Endodermal cell (in vitro differentiated cells): ENCODE data around the gene SPPL2B. TPM values are rescaled to one million over a fixed set of nuclear protein-coding genes. Genes with fewer than 3 reads are reported as not detected.
"Not testable (repeated sequence)": the region's sequence is repeated elsewhere in the genome, so short reads cannot be mapped to it uniquely, and the experiment has no call there.

Source experiments
- DNase-seq: peaks from one replicate; pipeline ENCODE4 v3.0.0-alpha.2; 2017
- H3K27ac ChIP-seq: 2 replicates; pipeline ENCODE4 v1.5.1; 2013; ENCODE audit warnings: mild to moderate bottlenecking, low read depth, low read length, moderate library complexity
- H3K27me3 ChIP-seq: 2 replicates; pipeline ENCODE4 v1.6.1; 2013; ENCODE audit warnings: mild to moderate bottlenecking, low read length, moderate library complexity; ENCODE audit not compliant: insufficient read depth, control insufficient read depth, poor library complexity, severe bottlenecking
- H3K36me3 ChIP-seq: 2 replicates; pipeline ENCODE4 v1.7.0; 2013; ENCODE audit warnings: mild to moderate bottlenecking, low read length, moderate library complexity; ENCODE audit not compliant: control insufficient read depth, insufficient read depth
- H3K4me1 ChIP-seq: one replicate; pipeline ENCODE4 v1.7.0; 2013; ENCODE audit warnings: low read length; ENCODE audit not compliant: control insufficient read depth, insufficient read depth
- H3K4me3 ChIP-seq: 2 replicates; pipeline ENCODE4 v1.5.1; 2013; ENCODE audit warnings: mild to moderate bottlenecking, low read length, moderate library complexity
- H3K9ac ChIP-seq: 2 replicates; pipeline ENCODE4 v1.6.1; 2013; ENCODE audit warnings: mild to moderate bottlenecking, low read length, moderate library complexity; ENCODE audit not compliant: poor library complexity, severe bottlenecking; ENCODE audit errors: extremely low read depth
- H3K9me3 ChIP-seq: 2 replicates; pipeline ENCODE4 v1.6.1; 2013; ENCODE audit warnings: mild to moderate bottlenecking, low read length, moderate library complexity; ENCODE audit not compliant: control insufficient read depth
- H3K27ac Mint-ChIP-seq: 2 replicates; pipeline ENCODE4 v1.8.0; 2020; ENCODE audit warnings: mixed read lengths
- H3K27me3 Mint-ChIP-seq: 2 replicates; pipeline ENCODE4 v1.8.0; 2021; ENCODE audit warnings: mild to moderate bottlenecking, mixed read lengths; ENCODE audit not compliant: insufficient read depth
- H3K36me3 Mint-ChIP-seq: 2 replicates; pipeline ENCODE4 v1.8.0; 2020; ENCODE audit warnings: low read depth, mixed read lengths
- H3K4me1 Mint-ChIP-seq: 2 replicates; pipeline ENCODE4 v1.8.0; 2020; ENCODE audit warnings: mixed read lengths
- H3K4me3 Mint-ChIP-seq: 2 replicates; pipeline ENCODE4 v1.8.0; 2020; ENCODE audit warnings: mild to moderate bottlenecking, moderate library complexity, mixed read lengths
- H3K9me3 Mint-ChIP-seq: 2 replicates; pipeline ENCODE4 v1.8.0; 2020; ENCODE audit warnings: mild to moderate bottlenecking, mixed read lengths
- CTCF ChIP-seq: fragments of 200-600 bp; sonication (generic); conservative IDR thresholded peaks from 2 replicates; pipeline ENCODE4 v1.5.0; 2021; ENCODE audit warnings: antibody characterized with exemption, mild to moderate bottlenecking
- WGBS, 2 experiments: methylation state at CpG; one replicate each; pipeline versions ENCODE4 v1.1.5 to v1.1.7; 2013; ENCODE audit warnings: missing lambda C conversion rate in 2 of 2, mixed read lengths in 1 of 2; ENCODE audit not compliant: insufficient coverage in 1 of 2, insufficient read length in 1 of 2; 5-methylcytosine and 5-hydroxymethylcytosine counted together
- long read RNA-seq, 4 experiments: library from polyadenylated mRNA in 2 of 4; library from RNA in 1 of 4; library from capped mRNA in 1 of 4; stranded (forward) in 3 of 4; unstranded in 1 of 4; transcript quantifications; one replicate each; pipeline ENCODE4 v2.0.0, GENCODE V29; 2020 to 2021; ENCODE audit warnings: inconsistent platforms in 1 of 4
- polyA plus RNA-seq, 2 experiments: library from polyadenylated mRNA; stranded (reverse); fragments of 50-300 nt; gene quantifications; one replicate each; pipeline ENCODE4 v1.2.3, GENCODE V29; 2013
- total RNA-seq, 2 donors: library from RNA; stranded (reverse); fragmentation: NEBNext Ultra II Directional in 1 of 2; extraction: Animal tissue kit (Norgen Biotek cat#: 25700) in 1 of 2; gene quantifications; 2 replicates in 1 of 2; 3 replicates in 1 of 2; pipeline ENCODE4 v1.2.1, GENCODE V29; 2021

SPPL2B gene, protein sequence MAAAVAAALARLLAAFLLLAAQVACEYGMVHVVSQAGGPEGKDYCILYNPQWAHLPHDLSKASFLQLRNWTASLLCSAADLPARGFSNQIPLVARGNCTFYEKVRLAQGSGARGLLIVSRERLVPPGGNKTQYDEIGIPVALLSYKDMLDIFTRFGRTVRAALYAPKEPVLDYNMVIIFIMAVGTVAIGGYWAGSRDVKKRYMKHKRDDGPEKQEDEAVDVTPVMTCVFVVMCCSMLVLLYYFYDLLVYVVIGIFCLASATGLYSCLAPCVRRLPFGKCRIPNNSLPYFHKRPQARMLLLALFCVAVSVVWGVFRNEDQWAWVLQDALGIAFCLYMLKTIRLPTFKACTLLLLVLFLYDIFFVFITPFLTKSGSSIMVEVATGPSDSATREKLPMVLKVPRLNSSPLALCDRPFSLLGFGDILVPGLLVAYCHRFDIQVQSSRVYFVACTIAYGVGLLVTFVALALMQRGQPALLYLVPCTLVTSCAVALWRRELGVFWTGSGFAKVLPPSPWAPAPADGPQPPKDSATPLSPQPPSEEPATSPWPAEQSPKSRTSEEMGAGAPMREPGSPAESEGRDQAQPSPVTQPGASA
- 100 to 1,000 TPM; 115 to 118 TPM for total RNA-seq
- polyA plus RNA-seq (2013, experiment 1 of 2): 88.6 TPM
- polyA plus RNA-seq (2013, experiment 2 of 2): 73.4 TPM
- long read RNA-seq, experiment 1, partial matches to known transcripts: 16 of 24 reads
- long read RNA-seq, experiment 1, other reads (novel, unspliced or antisense): 5 of 24 reads
- long read RNA-seq, experiment 2, transcript SPPL2B-209 (15 exons, 3,456 nt): major isoform, 37 of 112 reads
- long read RNA-seq, experiment 2, transcript SPPL2B-207 (15 exons, 2,583 nt): minor isoform, 7 of 112 reads
- long read RNA-seq, experiment 2, partial matches to known transcripts: 26 of 112 reads
- long read RNA-seq, experiment 2, other reads (novel, unspliced or antisense): 41 of 112 reads
- long read RNA-seq, experiment 3, transcript SPPL2B-209 (15 exons, 3,456 nt): major isoform, 60 of 178 reads
- long read RNA-seq, experiment 3, transcript SPPL2B-207 (15 exons, 2,583 nt): minor isoform, 16 of 178 reads
- long read RNA-seq, experiment 3, transcript SPPL2B-212 (8 exons, 2,459 nt): minor isoform, 8 of 178 reads
- long read RNA-seq, experiment 3, partial matches to known transcripts: 24 of 178 reads
- long read RNA-seq, experiment 3, other reads (novel, unspliced or antisense): 65 of 178 reads
- long read RNA-seq, experiment 4, transcript SPPL2B-209 (15 exons, 3,456 nt): major isoform, 10 of 13 reads
- long read RNA-seq, experiment 4, partial matches to known transcripts: 0 of 13 reads
- long read RNA-seq, experiment 4, other reads (novel, unspliced or antisense): 2 of 13 reads

GRCh38 chr19:2328401-2329148, at the start of gene SPPL2B, which contains the start of gene LSM7:
SPPL2B (plus strand) TSS chr19:2328684; CDS start chr19:2328710, 26 bp downstream.
LSM7 (minus strand) TSS chr19:2328586; CDS start chr19:2328566, 20 bp downstream.
- Mint-ChIP-seq H3K36me3 (peaks cover 17% of the 10 kb centered on the region), H3K27me3 (no peaks in the 10 kb centered on the region), H3K4me1 (peaks cover 35% of the 10 kb centered on the region), H3K9me3 (no peaks in the 10 kb centered on the region), H3K27ac (peak within 1 kb of the TSS; percentile 98), H3K4me3 (peak within 1 kb of the TSS; percentile 92)
- Histone ChIP-seq H3K36me3 (peaks cover 8% of the 10 kb centered on the region), H3K4me3 (peak within 1 kb of the TSS; percentile 81), H3K9ac (peak within 1 kb of the TSS; percentile 72), H3K9me3 (no peaks in the 10 kb centered on the region), H3K4me1 (peaks cover 7% of the 10 kb centered on the region), H3K27ac (peak within 1 kb of the TSS; percentile 94), H3K27me3 (no peaks in the 10 kb centered on the region)
- WGBS, 2 experiments: 0% methylated on average over 62 to 89 of the region's 89 CpGs
- no peak for TF ChIP-seq CTCF
- DNase-seq: peak; percentile 93

GRCh38 chr19:2280633-2281264, 47.7 kb upstream of the SPPL2B start:
- no peak overlapping the region for H3K27ac ChIP-seq
- Mint-ChIP-seq H3K36me3 (no peaks in the 10 kb centered on the region), H3K4me3 (no peak overlapping the region), H3K9me3 (no peaks in the 10 kb centered on the region), H3K27ac (no peak overlapping the region), H3K4me1 (no peaks in the 10 kb centered on the region), H3K27me3 (peaks cover 31% of the 10 kb centered on the region)
- TF ChIP-seq CTCF: no peak
- no peak for DNase-seq
- H3K4me1 ChIP-seq: no peaks in the 10 kb centered on the region
- no peak overlapping the region for H3K9ac ChIP-seq
- H3K9me3 ChIP-seq: no peaks in the 10 kb centered on the region
- H3K36me3 ChIP-seq: no peaks in the 10 kb centered on the region
- H3K27me3 ChIP-seq: peaks cover 26% of the 10 kb centered on the region
- 83 to 89% methylated on average over 19 to 25 of the region's 26 CpGs for WGBS, 2 experiments
- H3K4me3 ChIP-seq: no peak overlapping the region

DNA sequence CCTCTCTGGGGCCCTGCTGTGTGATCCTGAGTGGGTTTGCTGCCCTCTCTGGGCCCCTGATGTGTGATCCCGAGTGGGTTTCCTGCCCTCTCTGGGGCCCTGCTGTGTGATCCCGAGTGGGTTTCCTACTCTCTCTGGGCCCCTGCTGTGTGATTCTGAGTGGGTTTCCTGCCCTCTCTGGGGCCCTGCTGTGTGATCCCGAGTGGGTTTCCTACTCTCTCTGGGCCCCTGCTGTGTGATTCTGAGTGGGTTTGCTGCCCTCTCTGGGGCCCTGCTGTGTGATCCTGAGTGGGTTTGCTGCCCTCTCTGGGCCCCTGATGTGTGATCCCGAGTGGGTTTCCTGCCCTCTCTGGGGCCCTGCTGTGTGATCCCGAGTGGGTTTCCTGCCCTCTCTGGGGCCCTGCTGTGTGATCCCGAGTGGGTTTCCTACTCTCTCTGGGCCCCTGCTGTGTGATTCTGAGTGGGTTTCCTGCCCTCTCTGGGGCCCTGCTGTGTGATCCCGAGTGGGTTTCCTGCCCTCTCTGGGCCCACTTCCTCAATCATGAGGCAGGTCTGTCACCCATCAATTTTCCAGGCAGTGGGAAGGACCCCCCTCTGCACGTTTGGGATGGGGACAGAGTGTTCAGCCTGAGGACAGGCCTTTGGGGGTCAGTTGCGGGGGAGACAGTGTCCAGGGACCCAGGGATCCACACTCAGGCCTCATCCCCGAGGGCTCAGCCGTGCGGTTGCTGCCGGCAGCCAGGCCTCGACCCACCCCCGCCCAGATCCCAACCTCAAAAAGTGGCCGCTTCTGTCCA, 47.0 kb upstream of the SPPL2B start:
- DNase-seq, H3K9me3 Mint-ChIP-seq, H3K9me3 ChIP-seq, H3K4me3 ChIP-seq, H3K36me3 Mint-ChIP-seq, H3K4me1 ChIP-seq, H3K4me1 Mint-ChIP-seq, H3K9ac ChIP-seq, H3K27ac Mint-ChIP-seq, H3K36me3 ChIP-seq, H3K27ac ChIP-seq: not testable (repeated sequence)
- Mint-ChIP-seq H3K4me3 (peak overlapping the region; percentile 47), H3K27me3 (peaks cover 38% of the 10 kb centered on the region)
- peaks cover 33% of the 10 kb centered on the region for H3K27me3 ChIP-seq
- 33 to 40% methylated on average over 3 to 12 of the region's 16 CpGs for WGBS, 2 experiments
